Skeletal muscle satellite cell (primary cell): ENCODE data around the gene DPP6.

Source experiments
- H3K27me3 ChIP-seq: 2 replicates; pipeline ENCODE4 v1.7.0; 2013; ENCODE audit warnings: low read length; ENCODE audit not compliant: control insufficient read depth, insufficient read depth
- H3K36me3 ChIP-seq: 2 replicates; pipeline ENCODE4 v1.7.0; 2013; ENCODE audit warnings: mild to moderate bottlenecking, control low read depth, low read length; ENCODE audit not compliant: insufficient read depth
- H3K4me1 ChIP-seq: 2 replicates; pipeline ENCODE4 v1.7.0; 2013; ENCODE audit warnings: low read length; ENCODE audit not compliant: control insufficient read depth, insufficient read depth
- H3K4me2 ChIP-seq: 2 replicates; pipeline ENCODE4 v1.7.0; 2013; ENCODE audit warnings: mild to moderate bottlenecking, low read length
- H3K4me3 ChIP-seq: 2 replicates; pipeline ENCODE4 v1.7.0; 2013; ENCODE audit warnings: low read length
- H3K9ac ChIP-seq: 2 replicates; pipeline ENCODE4 v1.7.0; 2013; ENCODE audit warnings: mild to moderate bottlenecking, low read depth, low read length, moderate library complexity
- H3K9me3 ChIP-seq: replicated peaks from 2 replicates; pipeline ENCODE4 v1.7.0; 2013; ENCODE audit warnings: mild to moderate bottlenecking, control low read depth, low read length

DPP6 gene

GRCh38 chr7:154330318-154330717, 278.1 kb downstream of the DPP6 start:
- Histone ChIP-seq H3K4me1 (no peaks in the 10 kb centered on the region), H3K36me3 (no peaks in the 10 kb centered on the region), H3K9ac (no peak overlapping the region), H3K4me3 (no peak overlapping the region), H3K4me2 (no peak overlapping the region), H3K27me3 (no peaks in the 10 kb centered on the region), H3K9me3 (peaks cover 11% of the 10 kb centered on the region)

- Histone ChIP-seq H3K27me3 (no peaks in the 10 kb centered on the region), H3K36me3 (no peaks in the 10 kb centered on the region), H3K4me2 (no peak overlapping the region), H3K9ac (no peak overlapping the region), H3K4me3 (no peak overlapping the region), H3K9me3 (peaks cover 18% of the 10 kb centered on the region), H3K4me1 (no peaks in the 10 kb centered on the region)
Observed at GRCh38 chr7:154332811-154333580, 280.8 kb downstream of the DPP6 start.

- H3K9ac ChIP-seq, result no peak overlapping the region
- H3K4me2 ChIP-seq, result no peak overlapping the region
- H3K27me3 ChIP-seq, result no peaks in the 10 kb centered on the region
- H3K36me3 ChIP-seq, result no peaks in the 10 kb centered on the region
- H3K4me1 ChIP-seq, result no peaks in the 10 kb centered on the region
- H3K4me3 ChIP-seq, result no peak overlapping the region
- H3K9me3 ChIP-seq, result peaks cover 12% of the 10 kb centered on the region
Observed at GRCh38 chr7:154336295-154336694, 284.1 kb downstream of the DPP6 start.

- Histone ChIP-seq H3K9me3 (peaks cover 17% of the 10 kb centered on the region), H3K4me3 (no peak overlapping the region), H3K4me2 (no peak overlapping the region), H3K9ac (no peak overlapping the region), H3K4me1 (no peaks in the 10 kb centered on the region), H3K27me3 (no peaks in the 10 kb centered on the region), H3K36me3 (no peaks in the 10 kb centered on the region)
Observed at GRCh38 chr7:154338701-154339506, 286.7 kb downstream of the DPP6 start.

DNA sequence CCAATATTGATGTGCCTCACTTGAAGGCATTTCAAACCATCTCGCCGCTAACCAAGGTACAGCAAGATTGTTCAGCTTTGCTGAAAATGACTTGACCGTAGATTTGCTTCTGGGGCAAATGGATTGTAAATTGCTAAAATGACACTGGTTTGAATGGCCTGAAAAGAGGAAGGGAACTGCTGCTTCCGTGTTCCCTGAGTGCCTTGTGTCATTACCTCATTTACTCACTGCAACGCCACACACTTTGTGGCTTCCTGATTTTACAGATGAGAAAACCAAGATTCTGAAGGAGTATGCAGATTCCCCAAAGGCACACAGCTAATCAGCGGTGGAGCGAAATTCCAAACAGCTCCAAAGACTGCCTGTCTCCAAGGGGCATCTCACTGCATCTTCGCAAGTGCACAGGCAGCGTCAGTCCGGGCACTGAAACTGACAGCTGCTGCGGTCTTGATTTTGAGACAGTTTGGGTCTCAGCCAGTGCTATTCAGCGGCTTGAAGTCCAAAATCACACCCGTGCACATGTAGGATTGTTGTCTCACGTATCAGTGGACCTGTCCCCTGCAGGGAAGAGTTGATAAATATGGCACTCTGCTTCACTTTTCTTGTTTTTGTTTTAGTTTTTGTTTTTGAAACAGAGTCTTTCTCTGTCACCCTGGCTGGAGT, 290.9 kb downstream of the DPP6 start:
- Histone ChIP-seq H3K27me3 (no peaks in the 10 kb centered on the region), H3K4me1 (no peaks in the 10 kb centered on the region), H3K9ac (no peak overlapping the region), H3K4me2 (no peak overlapping the region), H3K9me3 (peaks cover 13% of the 10 kb centered on the region), H3K4me3 (no peak overlapping the region), H3K36me3 (no peaks in the 10 kb centered on the region)

GRCh38 chr7:154343778-154344412, 291.7 kb downstream of the DPP6 start:
- Histone ChIP-seq H3K9me3 (peaks cover 13% of the 10 kb centered on the region), H3K4me3 (no peak overlapping the region), H3K36me3 (no peaks in the 10 kb centered on the region), H3K27me3 (no peaks in the 10 kb centered on the region), H3K4me1 (no peaks in the 10 kb centered on the region), H3K9ac (no peak overlapping the region), H3K4me2 (no peak overlapping the region)

GRCh38 chr7:154345093-154345492, 292.9 kb downstream of the DPP6 start:
- Histone ChIP-seq H3K4me1 (no peaks in the 10 kb centered on the region), H3K4me3 (no peak overlapping the region), H3K36me3 (no peaks in the 10 kb centered on the region), H3K9ac (no peak overlapping the region), H3K27me3 (no peaks in the 10 kb centered on the region), H3K4me2 (no peak overlapping the region), H3K9me3 (peaks cover 13% of the 10 kb centered on the region)

GRCh38 chr7:154347700-154348266, 295.6 kb downstream of the DPP6 start:
- no peak overlapping the region for H3K4me3 ChIP-seq
- H3K9me3 ChIP-seq, result peaks cover 17% of the 10 kb centered on the region
- H3K4me2 ChIP-seq, result no peak overlapping the region
- H3K36me3 ChIP-seq, result no peaks in the 10 kb centered on the region
- H3K27me3 ChIP-seq, result no peaks in the 10 kb centered on the region
- H3K4me1 ChIP-seq, result no peaks in the 10 kb centered on the region
- no peak overlapping the region for H3K9ac ChIP-seq

DNA sequence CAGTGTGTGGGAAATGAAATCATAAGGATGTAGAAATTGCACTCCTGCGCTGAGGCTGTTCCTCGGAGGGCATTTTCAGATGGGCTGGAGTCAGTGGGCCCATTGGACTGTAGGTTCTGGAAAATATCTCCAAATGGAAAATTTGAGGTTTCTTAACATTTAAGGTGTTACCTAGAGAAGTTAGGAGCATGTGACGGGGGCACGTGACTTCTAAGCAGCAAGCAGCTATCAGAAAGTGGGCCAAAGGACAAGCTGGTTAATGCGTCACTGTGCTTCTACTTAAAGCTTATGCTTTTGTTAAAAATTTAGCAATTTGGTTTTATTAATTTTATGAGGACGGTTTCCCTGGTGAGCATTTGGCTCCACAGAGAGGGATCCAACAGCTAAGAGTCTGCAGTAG, 298.7 kb downstream of the DPP6 start:
- no peaks in the 10 kb centered on the region for H3K4me1 ChIP-seq

GRCh38 chr7:154353355-154353767, 301.2 kb downstream of the DPP6 start:
- Histone ChIP-seq H3K4me2 (no peak overlapping the region), H3K9me3 (peaks cover 15% of the 10 kb centered on the region), H3K27me3 (no peaks in the 10 kb centered on the region), H3K4me1 (no peaks in the 10 kb centered on the region), H3K9ac (no peak overlapping the region), H3K4me3 (no peak overlapping the region), H3K36me3 (no peaks in the 10 kb centered on the region)

More for the DNA sequence above, 298.7 kb downstream of the DPP6 start:
- Histone ChIP-seq H3K9ac (no peak overlapping the region), H3K27me3 (no peaks in the 10 kb centered on the region), H3K9me3 (peaks cover 14% of the 10 kb centered on the region), H3K36me3 (no peaks in the 10 kb centered on the region), H3K4me2 (no peak overlapping the region), H3K4me3 (no peak overlapping the region)

GRCh38 chr7:154364170-154364569, 312.0 kb downstream of the DPP6 start:
- Histone ChIP-seq H3K36me3 (no peaks in the 10 kb centered on the region), H3K27me3 (no peaks in the 10 kb centered on the region), H3K9ac (no peak overlapping the region), H3K4me1 (no peaks in the 10 kb centered on the region), H3K4me3 (no peak overlapping the region), H3K4me2 (no peak overlapping the region), H3K9me3 (peaks cover 37% of the 10 kb centered on the region)
